ENCODE results near the gene PTPRM. TPM values are rescaled to one million over a fixed set of nuclear protein-coding genes. Genes with fewer than 3 reads are reported as not detected.

The PTPRM gene
- total and polyA plus RNA-seq, 2 donors (not counting 3 experiments of a cell fraction or from before 2014, with no cell fraction given) = 37.4 to 43.7 TPM

DNA sequence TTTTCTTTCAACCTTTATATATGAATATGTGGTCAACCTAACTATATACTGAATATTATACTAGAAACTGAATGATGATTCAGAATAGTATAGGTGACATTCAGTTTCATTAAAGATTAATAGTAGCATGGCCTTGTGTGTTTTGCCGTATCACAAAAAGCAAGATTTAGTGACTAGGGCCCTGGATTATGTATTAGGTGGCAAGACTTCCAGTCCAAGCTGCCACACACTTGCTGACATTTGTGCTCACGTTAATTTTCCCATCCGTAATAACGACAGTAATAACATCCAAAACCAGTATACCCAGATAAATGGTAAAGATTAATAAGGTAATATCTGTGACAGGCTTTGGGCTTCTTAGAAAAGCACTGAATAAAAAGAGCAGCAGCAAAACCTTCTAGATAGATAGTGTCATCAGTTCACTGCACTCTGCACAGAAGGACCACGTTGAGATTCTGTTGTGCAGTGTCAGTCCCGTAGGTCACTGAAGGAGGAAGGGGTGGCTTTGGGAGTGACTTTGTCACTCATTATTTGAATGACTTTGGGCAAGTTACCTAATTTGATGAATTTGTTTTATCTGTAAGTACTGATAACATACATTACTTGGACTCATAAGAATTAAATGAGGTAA is 451.7 kb downstream of the PTPRM start:
- Histone ChIP-seq H2AFZ (ENCODE audit: low read depth, low read length) (no peak overlapping the region), H3K9ac (replicated peaks; ENCODE audit: extremely low read depth, insufficient read depth, low read length) (no peak overlapping the region), H3K27me3 (ENCODE audit: control insufficient read depth in 2 of 2, insufficient read depth in 2 of 2, low read length in 2 of 2) (no peaks in the 10 kb centered on the region), H3K27ac (ENCODE audit: insufficient read depth, low read depth, low read length) (no peak overlapping the region), H4K20me1 (replicated peaks; ENCODE audit: control insufficient read depth, extremely low read depth, insufficient read depth, low read length) (no peaks in the 10 kb centered on the region), H3K36me3 (ENCODE audit: control insufficient read depth in 2 of 2, extremely low read depth in 1 of 2, insufficient read depth in 2 of 2, low read length in 2 of 2) (no peaks in the 10 kb centered on the region), H3K9me1 (replicated peaks; ENCODE audit: control insufficient read depth, extremely low read depth, insufficient read depth, low read length) (no peaks in the 10 kb centered on the region), H3K4me3 (replicated peaks in 1 of 3; ENCODE audit: insufficient read depth in 1 of 3, low read depth in 1 of 3, low read length in 3 of 3) (no peak overlapping the region), H3K4me1 (ENCODE audit: control insufficient read depth, extremely low read depth, insufficient read depth, low read length) (no peaks in the 10 kb centered on the region), H3K79me2 (ENCODE audit: control insufficient read depth, insufficient read depth, low read length) (no peaks in the 10 kb centered on the region), H3K9me3 (replicated peaks; ENCODE audit: control insufficient read depth, insufficient read depth, low read length) (no peaks in the 10 kb centered on the region), H3K4me2 (ENCODE audit: insufficient read depth, low read length) (no peak overlapping the region)
- ChIA-PET CTCF (no interaction called here), POLR2A (no interaction called here)
- DNase-seq (ENCODE audit: low read depth, low spot score) (no peak), FAIRE-seq (no peak)
- intact Hi-C loops (cut with micrococcal nuclease) = no loop called here
- no TSS peak for BruUV-seq (replicated peaks)
- TF ChIP-seq GATA2 (IDR thresholded peaks at IDR 0.05; ENCODE audit: insufficient read depth, insufficient read length, low read depth, low read length) (no peak), EZH2 (IDR thresholded peaks at IDR 0.05; ENCODE audit: borderline replicate concordance, low read depth, low read length, severe bottlenecking) (no peak), MYC (IDR thresholded peaks at IDR 0.05; ENCODE audit: low read depth, low read length) (no peak), JUN (IDR thresholded peaks at IDR 0.05; ENCODE audit: borderline replicate concordance, insufficient read depth, insufficient read length, low read depth) (no peak), FOS (IDR thresholded peaks at IDR 0.05; ENCODE audit: borderline replicate concordance, insufficient read depth, low read length) (no peak), POLR2A (IDR thresholded peaks at IDR 0.05; ENCODE audit: low read depth, low read length) (no peak), POLR2AphosphoS5 (IDR thresholded peaks at IDR 0.05; ENCODE audit: insufficient read depth, low read depth, low read length) (no peak)
- TF ChIP-seq, protein P1, sequence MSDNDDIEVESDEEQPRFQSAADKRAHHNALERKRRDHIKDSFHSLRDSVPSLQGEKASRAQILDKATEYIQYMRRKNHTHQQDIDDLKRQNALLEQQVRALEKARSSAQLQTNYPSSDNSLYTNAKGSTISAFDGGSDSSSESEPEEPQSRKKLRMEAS (IDR thresholded peaks at IDR 0.05; ENCODE audit: insufficient read depth, insufficient read length) = no peak
- TF ChIP-seq, protein P2, sequence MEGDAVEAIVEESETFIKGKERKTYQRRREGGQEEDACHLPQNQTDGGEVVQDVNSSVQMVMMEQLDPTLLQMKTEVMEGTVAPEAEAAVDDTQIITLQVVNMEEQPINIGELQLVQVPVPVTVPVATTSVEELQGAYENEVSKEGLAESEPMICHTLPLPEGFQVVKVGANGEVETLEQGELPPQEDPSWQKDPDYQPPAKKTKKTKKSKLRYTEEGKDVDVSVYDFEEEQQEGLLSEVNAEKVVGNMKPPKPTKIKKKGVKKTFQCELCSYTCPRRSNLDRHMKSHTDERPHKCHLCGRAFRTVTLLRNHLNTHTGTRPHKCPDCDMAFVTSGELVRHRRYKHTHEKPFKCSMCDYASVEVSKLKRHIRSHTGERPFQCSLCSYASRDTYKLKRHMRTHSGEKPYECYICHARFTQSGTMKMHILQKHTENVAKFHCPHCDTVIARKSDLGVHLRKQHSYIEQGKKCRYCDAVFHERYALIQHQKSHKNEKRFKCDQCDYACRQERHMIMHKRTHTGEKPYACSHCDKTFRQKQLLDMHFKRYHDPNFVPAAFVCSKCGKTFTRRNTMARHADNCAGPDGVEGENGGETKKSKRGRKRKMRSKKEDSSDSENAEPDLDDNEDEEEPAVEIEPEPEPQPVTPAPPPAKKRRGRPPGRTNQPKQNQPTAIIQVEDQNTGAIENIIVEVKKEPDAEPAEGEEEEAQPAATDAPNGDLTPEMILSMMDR (IDR thresholded peaks at IDR 0.05; ENCODE audit: extremely low read depth in 1 of 2, insufficient read depth in 1 of 2, low read depth in 1 of 2, low read length in 2 of 2) = no peak
- dilution Hi-C loops (cut with MboI; ENCODE audit: extremely low pct_ligation_motif_present, low sequenced_read_pairs) = no loop called here

Data from endothelial cell of umbilical vein (primary cell).